ENCODE data around the gene EGFL7. TPM values are rescaled to one million over a fixed set of nuclear protein-coding genes. Genes with fewer than 3 reads are reported as not detected.

The EGFL7 gene
- total and polyA plus RNA-seq, 2 of the 8 experiments (the other 6 are each of a cell fraction or from before 2014, with no cell fraction given): 37.8 to 53.4 TPM

- Histone ChIP-seq H3K4me2 (ENCODE audit: insufficient read depth in 1 of 2, low read depth in 2 of 2, low read length in 2 of 2) (no peak overlapping the region), H4K8ac (ENCODE audit: extremely low read depth, insufficient read depth, low read length) (no peak overlapping the region), H3K4ac (replicated peaks; ENCODE audit: insufficient read length, low read depth, low read length) (no peak overlapping the region), H3K9ac (replicated peaks in 1 of 4; ENCODE audit: extremely low read depth in 1 of 4, low read depth in 3 of 4, low read length in 3 of 4) (no peak overlapping the region), H3K79me2 (ENCODE audit: control insufficient read depth in 1 of 2, insufficient read depth in 2 of 2, low read length in 2 of 2) (no peaks in the 10 kb centered on the region), H3K56ac (replicated peaks; ENCODE audit: insufficient read length, low read depth, low read length) (no peak overlapping the region), H3K18ac (ENCODE audit: extremely low read depth, low read length) (no peak overlapping the region), H3K9me3 (ENCODE audit: insufficient read depth in 2 of 2, low read depth in 1 of 2, low read length in 1 of 2) (no peaks in the 10 kb centered on the region), H2BK20ac (ENCODE audit: low read length) (no peak overlapping the region), H3K36me3 (ENCODE audit: control insufficient read depth in 2 of 4, insufficient read depth in 4 of 4, low read length in 3 of 4) (no peaks in the 10 kb centered on the region; a peak in 2 of 8 replicates), H2BK120ac (replicated peaks; ENCODE audit: low read depth, low read length) (no peak overlapping the region), H3K23ac (ENCODE audit: insufficient read length) (no peak overlapping the region), H3K4me1 (replicated peaks in 1 of 4; ENCODE audit: control insufficient read depth in 3 of 4, insufficient read depth in 4 of 4, low read length in 3 of 4) (peaks cover 0 to 8% (median 3%) of the 10 kb centered on the region in 4 experiments; a peak in 4 of 7 replicates), H2AK5ac (ENCODE audit: low read depth, low read length) (no peak overlapping the region), H2BK12ac (ENCODE audit: low read depth, low read length) (no peak overlapping the region), H2BK5ac (ENCODE audit: low read depth, low read length) (no peak overlapping the region), H3K79me1 (ENCODE audit: low read depth, low read length) (no peaks in the 10 kb centered on the region), H3K14ac (ENCODE audit: insufficient read length) (no peak overlapping the region), H4K5ac (ENCODE audit: insufficient read length, low read depth, low read length) (no peak overlapping the region), H2BK15ac (ENCODE audit: low read length) (no peak overlapping the region), H2AFZ (ENCODE audit: low read length) (no peak overlapping the region), H3K27me3 (replicated peaks in 1 of 4; ENCODE audit: control insufficient read depth in 3 of 4, extremely low read depth in 1 of 4, insufficient read depth in 3 of 4, low read length in 3 of 4) (no peaks in the 10 kb centered on the region), H3K23me2 (ENCODE audit: low read depth, low read length) (no peaks in the 10 kb centered on the region), H3K4me3 (ENCODE audit: extremely low read depth in 1 of 4, insufficient read depth in 2 of 4, low read depth in 3 of 4, low read length in 4 of 4) (no peak overlapping the region), H4K20me1 (replicated peaks in 1 of 2; ENCODE audit: control insufficient read depth in 1 of 2, insufficient read depth in 2 of 2, low read length in 2 of 2) (peaks cover 0 to 1% of the 10 kb centered on the region in 2 experiments), H4K91ac (replicated peaks; ENCODE audit: insufficient read length, low read length) (no peak overlapping the region), H3K27ac (ENCODE audit: low read depth, low read length) (no peak overlapping the region)
- no peak for FAIRE-seq
- no peak for DNase-seq (ENCODE audit: low read depth in 1 of 2, low spot score in 2 of 2)
- no peak for TF ChIP-seq CHD1 (IDR thresholded peaks at IDR 0.05; ENCODE audit: low read depth, low read length)
- no peak for TF ChIP-seq TAF7 (optimal IDR thresholded peaks at IDR 0.05; ENCODE audit: borderline replicate concordance, low read depth, low read length)
- TF ChIP-seq SIX5 (IDR thresholded peaks at IDR 0.05; ENCODE audit: low read depth, low read length): no peak
- TF ChIP-seq SRF (IDR thresholded peaks at IDR 0.05; ENCODE audit: low read depth, low read length): no peak
- no peak for TF ChIP-seq ASH2L (IDR thresholded peaks at IDR 0.05; ENCODE audit: low read length)
- TF ChIP-seq SAP30 (IDR thresholded peaks at IDR 0.05; ENCODE audit: insufficient read depth, insufficient replicate concordance, low read length): no peak
- ChIA-PET POLR2A (ENCODE audit: partially characterized antibody) (no interaction called here), CTCF (ENCODE audit: partially characterized antibody) (interaction anchor here (3.9 kb wide), 1 partner anchor 16 kb away, joined by 18 read pairs; no protein-coding TSS in a partner anchor)
- 94% methylated on average over 6 of the region's 6 CpGs; no CpG with 5 or more reads in 1 of the 2 experiments for WGBS, 2 experiments (ENCODE audit: extremely low coverage in 1 of 2, insufficient coverage in 1 of 2, insufficient read length in 1 of 2, insufficient replicate concordance in 2 of 2, low coverage in 1 of 2, low lambda C conversion rate in 2 of 2, missing lambda C conversion rate in 1 of 2)
These were observed 15.9 kb downstream of the EGFL7 start for GRCh38 chr9:136678624-136679023.
